ENCODE measurements around the gene FAM118B. TPM values are rescaled to one million over a fixed set of nuclear protein-coding genes. Genes with fewer than 3 reads are reported as not detected.

Gene FAM118B
- total and polyA plus RNA-seq, 7 donors: 13.3 to 46.7 (median 20.0) TPM

DNA sequence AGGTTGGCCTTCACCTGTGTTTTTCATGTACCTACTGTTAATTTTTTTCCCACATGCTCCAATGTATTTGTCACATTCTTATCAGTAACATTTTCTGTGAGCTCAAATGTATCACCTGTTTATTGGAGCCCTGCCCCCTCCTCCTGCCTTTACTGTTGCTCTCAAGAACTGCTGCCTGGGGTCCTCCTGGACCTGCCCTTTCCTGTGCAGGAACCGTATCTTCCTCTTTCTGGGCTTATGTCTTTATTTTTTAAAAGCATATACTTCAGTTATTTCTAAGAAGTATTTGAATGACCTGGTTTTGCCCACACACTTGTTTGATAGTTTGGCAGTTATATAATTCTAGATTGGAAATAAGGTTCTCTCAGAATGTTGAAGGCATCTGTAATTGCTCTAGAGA is 5.9 kb downstream of the FAM118B start:
- DNase-seq (no peak), ATAC-seq (no peak)
- TF ChIP-seq, protein P1, sequence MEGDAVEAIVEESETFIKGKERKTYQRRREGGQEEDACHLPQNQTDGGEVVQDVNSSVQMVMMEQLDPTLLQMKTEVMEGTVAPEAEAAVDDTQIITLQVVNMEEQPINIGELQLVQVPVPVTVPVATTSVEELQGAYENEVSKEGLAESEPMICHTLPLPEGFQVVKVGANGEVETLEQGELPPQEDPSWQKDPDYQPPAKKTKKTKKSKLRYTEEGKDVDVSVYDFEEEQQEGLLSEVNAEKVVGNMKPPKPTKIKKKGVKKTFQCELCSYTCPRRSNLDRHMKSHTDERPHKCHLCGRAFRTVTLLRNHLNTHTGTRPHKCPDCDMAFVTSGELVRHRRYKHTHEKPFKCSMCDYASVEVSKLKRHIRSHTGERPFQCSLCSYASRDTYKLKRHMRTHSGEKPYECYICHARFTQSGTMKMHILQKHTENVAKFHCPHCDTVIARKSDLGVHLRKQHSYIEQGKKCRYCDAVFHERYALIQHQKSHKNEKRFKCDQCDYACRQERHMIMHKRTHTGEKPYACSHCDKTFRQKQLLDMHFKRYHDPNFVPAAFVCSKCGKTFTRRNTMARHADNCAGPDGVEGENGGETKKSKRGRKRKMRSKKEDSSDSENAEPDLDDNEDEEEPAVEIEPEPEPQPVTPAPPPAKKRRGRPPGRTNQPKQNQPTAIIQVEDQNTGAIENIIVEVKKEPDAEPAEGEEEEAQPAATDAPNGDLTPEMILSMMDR (IDR thresholded peaks at IDR 0.05): no peak
- Histone ChIP-seq H3K4me1 (peaks cover 35% of the 10 kb centered on the region), H3K36me3 (ENCODE audit: insufficient read depth in 1 of 2, low read depth in 1 of 2) (no peaks in the 10 kb centered on the region), H3K4me3 (no peak overlapping the region), H3K9me3 (no peaks in the 10 kb centered on the region), H3K27ac (no peak overlapping the region), H3K27me3 (ENCODE audit: insufficient read depth in 3 of 3, low read length in 2 of 3) (no peaks in the 10 kb centered on the region)
- WGBS, 3 donors: 63 to 83% (median 76%) methylated on average over 1 of the region's 1 CpG
- intact Hi-C loops (cut with DNase I): no loop called here

DNA sequence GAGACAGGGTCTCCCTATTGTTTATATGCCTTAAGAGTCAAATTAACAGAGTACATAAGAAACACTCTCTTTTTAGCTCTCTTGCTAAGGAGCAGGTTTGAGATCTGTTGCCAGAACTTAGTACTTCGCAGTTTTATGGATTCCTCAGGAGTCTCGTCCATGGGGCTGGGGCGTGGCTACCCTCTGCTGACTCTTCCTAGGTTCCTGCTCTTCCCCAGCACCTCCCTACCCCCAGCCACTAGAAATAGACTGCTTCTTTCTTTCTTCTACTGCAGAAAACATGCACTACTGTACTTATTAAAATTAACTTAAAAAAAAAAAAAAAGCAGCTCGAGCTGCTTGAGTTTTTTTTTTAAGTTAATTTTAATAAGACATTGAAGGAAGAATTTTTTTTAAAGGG is 8.0 kb downstream of the FAM118B start:
- H3K9me3 ChIP-seq: no peaks in the 10 kb centered on the region
- no peak for DNase-seq
- no peaks in the 10 kb centered on the region for H3K36me3 ChIP-seq (ENCODE audit: insufficient read depth in 1 of 2, low read depth in 1 of 2)
- H3K27me3 ChIP-seq (ENCODE audit: insufficient read depth in 3 of 3, low read length in 2 of 3): no peaks in the 10 kb centered on the region
- intact Hi-C loops (cut with DNase I): no loop called here
- H3K4me1 ChIP-seq: peaks cover 19% of the 10 kb centered on the region
- no peak overlapping the region for H3K4me3 ChIP-seq
- 70 to 76% (median 71%) methylated on average over 4 of the region's 4 CpGs for WGBS, 3 donors
- no peak for ATAC-seq
- H3K27ac ChIP-seq: no peak overlapping the region
- TF ChIP-seq, protein P1 (IDR thresholded peaks at IDR 0.05): no peak

DNA sequence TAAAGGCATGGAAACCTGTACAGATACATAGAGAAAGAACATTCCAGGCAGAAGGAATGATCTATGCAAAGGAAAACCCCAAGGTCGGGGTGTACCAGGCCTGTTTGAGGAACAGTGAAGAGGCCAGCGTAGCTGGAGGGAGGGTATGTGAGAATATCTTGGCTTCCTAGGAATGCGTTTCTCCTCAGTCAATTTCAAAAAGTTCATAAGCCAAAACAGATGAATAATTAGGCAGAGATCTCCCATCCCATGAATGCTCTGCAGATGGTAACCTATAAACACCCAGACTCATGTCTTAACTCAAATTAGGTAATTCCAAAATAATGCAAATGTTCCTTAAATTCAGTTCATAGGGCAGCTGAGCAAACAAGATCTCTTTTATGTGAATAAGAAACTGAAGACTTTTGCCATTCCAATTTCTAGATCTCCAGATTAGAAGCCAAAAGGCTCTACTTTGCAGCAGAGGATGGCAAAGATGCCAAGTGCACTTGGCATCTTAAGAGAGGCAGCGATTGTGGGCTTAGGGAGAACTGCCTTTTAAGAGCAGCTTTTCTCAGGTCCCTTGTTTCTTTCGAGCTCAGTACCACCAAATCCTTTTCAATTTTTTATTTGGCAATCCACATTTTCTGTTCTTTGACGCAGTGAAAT is 13.2 kb downstream of the FAM118B start:
- Histone ChIP-seq H3K9me3 (no peaks in the 10 kb centered on the region), H3K36me3 (ENCODE audit: insufficient read depth in 1 of 2, low read depth in 1 of 2) (peaks cover 1 to 11% of the 10 kb centered on the region in 2 donors), H3K4me1 (no peaks in the 10 kb centered on the region), H3K27me3 (ENCODE audit: insufficient read depth in 3 of 3, low read length in 2 of 3) (no peaks in the 10 kb centered on the region), H3K4me3 (no peak overlapping the region), H3K27ac (no peak overlapping the region)
- ATAC-seq (no peak), DNase-seq (no peak)
- WGBS, 3 donors: 72 to 90% (median 77%) methylated on average over 6 of the region's 6 CpGs
- intact Hi-C loops (cut with DNase I): no loop called here
- TF ChIP-seq, protein P1 (IDR thresholded peaks at IDR 0.05): no peak

DNA sequence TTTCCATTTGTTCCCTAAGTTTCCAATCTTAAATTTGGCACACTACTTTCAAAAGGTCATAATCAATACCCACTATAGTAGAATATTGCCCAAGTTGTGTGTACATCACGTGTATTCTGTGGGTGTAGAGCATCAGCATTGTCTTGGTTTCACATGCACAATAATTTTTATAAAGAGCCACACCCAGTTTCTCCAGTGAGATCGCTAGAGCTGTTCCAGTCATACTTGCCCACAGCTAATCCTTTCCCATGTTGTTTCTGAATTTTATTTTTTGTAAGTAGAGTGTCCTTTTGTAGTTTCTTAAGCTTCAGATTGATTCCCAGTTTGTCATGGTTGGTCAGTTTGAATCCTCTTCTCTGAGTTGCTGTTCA is 13.7 kb downstream of the FAM118B start:
- Histone ChIP-seq H3K4me1 (no peaks in the 10 kb centered on the region), H3K36me3 (ENCODE audit: insufficient read depth in 1 of 2, low read depth in 1 of 2) (peaks cover 3 to 16% of the 10 kb centered on the region in 2 donors), H3K27me3 (ENCODE audit: insufficient read depth in 3 of 3, low read length in 2 of 3) (no peaks in the 10 kb centered on the region), H3K4me3 (no peak overlapping the region), H3K27ac (no peak overlapping the region), H3K9me3 (no peaks in the 10 kb centered on the region)
- no peak for ATAC-seq
- TF ChIP-seq, protein P1 (IDR thresholded peaks at IDR 0.05): no peak
- DNase-seq: no peak
- intact Hi-C loops (cut with DNase I): no loop called here
- WGBS, 3 donors: 65 to 88% (median 73%) methylated on average over 2 of the region's 2 CpGs
